Measurements from ENCODE around the gene SREK1IP1. TPM values are rescaled to one million over a fixed set of nuclear protein-coding genes. Genes with fewer than 3 reads are reported as not detected.

Gene SREK1IP1
- polyA plus RNA-seq, 2 donors, result 17.8 to 31.0 TPM

GRCh38 chr5:64767959-64768357 lies 533 bp downstream of the SREK1IP1 start:
- Histone ChIP-seq H3K4me1 (ENCODE audit: control insufficient read depth in 2 of 2, insufficient read depth in 2 of 2, low read length in 1 of 2) (peaks cover 0 to 4% of the 10 kb centered on the region in 2 donors), H3K9me3 (ENCODE audit: control insufficient read depth in 2 of 2, insufficient read depth in 1 of 2, low read depth in 1 of 2, low read length in 1 of 2) (no peaks in the 10 kb centered on the region), H3K27me3 (ENCODE audit: control insufficient read depth in 1 of 2, insufficient read depth in 2 of 2, low read length in 2 of 2) (no peaks in the 10 kb centered on the region), H3K36me3 (ENCODE audit: control insufficient read depth in 2 of 2, insufficient read depth in 2 of 2, low read length in 1 of 2) (no peaks in the 10 kb centered on the region), H3K27ac (ENCODE audit: low read depth in 2 of 2, low read length in 1 of 2) (peak overlapping the region; percentile 89 to 93), H3K4me3 (ENCODE audit: low read depth in 1 of 2, low read length in 2 of 2) (peak overlapping the region; percentile 72 to 95)
- 0 to 1% methylated on average over 10 of the region's 10 CpGs for WGBS, 2 donors

GRCh38 chr5:64766941-64767340 lies 1.6 kb downstream of the SREK1IP1 start:
- 78% methylated on average over 2 of the region's 2 CpGs for WGBS, 2 donors
- H3K4me3 ChIP-seq (ENCODE audit: low read depth in 1 of 2, low read length in 2 of 2), result peak overlapping the region; percentile 10 to 95
- H3K9me3 ChIP-seq (ENCODE audit: control insufficient read depth in 2 of 2, insufficient read depth in 1 of 2, low read depth in 1 of 2, low read length in 1 of 2), result no peaks in the 10 kb centered on the region
- H3K4me1 ChIP-seq (ENCODE audit: control insufficient read depth in 2 of 2, insufficient read depth in 2 of 2, low read length in 1 of 2), result peaks cover 0 to 4% of the 10 kb centered on the region in 2 donors
- H3K27me3 ChIP-seq (ENCODE audit: control insufficient read depth in 1 of 2, insufficient read depth in 2 of 2, low read length in 2 of 2), result no peaks in the 10 kb centered on the region
- no peaks in the 10 kb centered on the region for H3K36me3 ChIP-seq (ENCODE audit: control insufficient read depth in 2 of 2, insufficient read depth in 2 of 2, low read length in 1 of 2)
- peak overlapping the region in 1 of 2 donors; percentile 1 for H3K27ac ChIP-seq (ENCODE audit: low read depth in 2 of 2, low read length in 1 of 2)

GRCh38 chr5:64765804-64766504 lies 2.5 kb downstream of the SREK1IP1 start:
- H3K9me3 ChIP-seq (ENCODE audit: control insufficient read depth in 2 of 2, insufficient read depth in 1 of 2, low read depth in 1 of 2, low read length in 1 of 2), result no peaks in the 10 kb centered on the region
- 86 to 92% methylated on average over 2 of the region's 2 CpGs for WGBS, 2 donors
- H3K27ac ChIP-seq (ENCODE audit: low read depth in 2 of 2, low read length in 1 of 2), result peak overlapping the region; percentile 72 to 73
- H3K4me3 ChIP-seq (ENCODE audit: low read depth in 1 of 2, low read length in 2 of 2), result peak overlapping the region in 1 of 2 donors; percentile 22
- no peaks in the 10 kb centered on the region for H3K27me3 ChIP-seq (ENCODE audit: control insufficient read depth in 1 of 2, insufficient read depth in 2 of 2, low read length in 2 of 2)
- no peaks in the 10 kb centered on the region for H3K36me3 ChIP-seq (ENCODE audit: control insufficient read depth in 2 of 2, insufficient read depth in 2 of 2, low read length in 1 of 2)
- H3K4me1 ChIP-seq (ENCODE audit: control insufficient read depth in 2 of 2, insufficient read depth in 2 of 2, low read length in 1 of 2), result peaks cover 0 to 4% of the 10 kb centered on the region in 2 donors

GRCh38 chr5:64763948-64764503 lies 4.5 kb downstream of the SREK1IP1 start:
- 84 to 89% methylated on average over 4 of the region's 4 CpGs for WGBS, 2 donors
- no peaks in the 10 kb centered on the region for H3K36me3 ChIP-seq (ENCODE audit: control insufficient read depth in 2 of 2, insufficient read depth in 2 of 2, low read length in 1 of 2)
- H3K27ac ChIP-seq (ENCODE audit: low read depth in 2 of 2, low read length in 1 of 2), result no peak overlapping the region
- no peak overlapping the region for H3K4me3 ChIP-seq (ENCODE audit: low read depth in 1 of 2, low read length in 2 of 2)
- H3K4me1 ChIP-seq (ENCODE audit: control insufficient read depth in 2 of 2, insufficient read depth in 2 of 2, low read length in 1 of 2), result peaks cover 0 to 4% of the 10 kb centered on the region in 2 donors
- H3K9me3 ChIP-seq (ENCODE audit: control insufficient read depth in 2 of 2, insufficient read depth in 1 of 2, low read depth in 1 of 2, low read length in 1 of 2), result no peaks in the 10 kb centered on the region
- H3K27me3 ChIP-seq (ENCODE audit: control insufficient read depth in 1 of 2, insufficient read depth in 2 of 2, low read length in 2 of 2), result no peaks in the 10 kb centered on the region

GRCh38 chr5:64759960-64760660 lies 8.4 kb downstream of the SREK1IP1 start:
- no peaks in the 10 kb centered on the region for H3K27me3 ChIP-seq (ENCODE audit: control insufficient read depth in 1 of 2, insufficient read depth in 2 of 2, low read length in 2 of 2)
- WGBS, 2 donors, result 71 to 87% methylated on average over 4 of the region's 4 CpGs
- H3K9me3 ChIP-seq (ENCODE audit: control insufficient read depth in 2 of 2, insufficient read depth in 1 of 2, low read depth in 1 of 2, low read length in 1 of 2), result no peaks in the 10 kb centered on the region
- H3K4me3 ChIP-seq (ENCODE audit: low read depth in 1 of 2, low read length in 2 of 2), result no peak overlapping the region
- no peak overlapping the region for H3K27ac ChIP-seq (ENCODE audit: low read depth in 2 of 2, low read length in 1 of 2)
- no peaks in the 10 kb centered on the region for H3K4me1 ChIP-seq (ENCODE audit: control insufficient read depth in 2 of 2, insufficient read depth in 2 of 2, low read length in 1 of 2)
- no peaks in the 10 kb centered on the region for H3K36me3 ChIP-seq (ENCODE audit: control insufficient read depth in 2 of 2, insufficient read depth in 2 of 2, low read length in 1 of 2)

GRCh38 chr5:64758901-64759300 lies 9.6 kb downstream of the SREK1IP1 start:
- Histone ChIP-seq H3K9me3 (ENCODE audit: control insufficient read depth in 2 of 2, insufficient read depth in 1 of 2, low read depth in 1 of 2, low read length in 1 of 2) (no peaks in the 10 kb centered on the region), H3K4me1 (ENCODE audit: control insufficient read depth in 2 of 2, insufficient read depth in 2 of 2, low read length in 1 of 2) (no peaks in the 10 kb centered on the region), H3K27ac (ENCODE audit: low read depth in 2 of 2, low read length in 1 of 2) (no peak overlapping the region), H3K27me3 (ENCODE audit: control insufficient read depth in 1 of 2, insufficient read depth in 2 of 2, low read length in 2 of 2) (no peaks in the 10 kb centered on the region), H3K36me3 (ENCODE audit: control insufficient read depth in 2 of 2, insufficient read depth in 2 of 2, low read length in 1 of 2) (peaks cover 0 to 2% of the 10 kb centered on the region in 2 donors), H3K4me3 (ENCODE audit: low read depth in 1 of 2, low read length in 2 of 2) (no peak overlapping the region)
- 83 to 88% methylated on average over 3 of the region's 3 CpGs for WGBS, 2 donors

GRCh38 chr5:64754066-64754465 lies 14.4 kb downstream of the SREK1IP1 start:
- no peak overlapping the region for H3K27ac ChIP-seq (ENCODE audit: low read depth in 2 of 2, low read length in 1 of 2)
- no peaks in the 10 kb centered on the region for H3K4me1 ChIP-seq (ENCODE audit: control insufficient read depth in 2 of 2, insufficient read depth in 2 of 2, low read length in 1 of 2)
- H3K27me3 ChIP-seq (ENCODE audit: control insufficient read depth in 1 of 2, insufficient read depth in 2 of 2, low read length in 2 of 2), result no peaks in the 10 kb centered on the region
- peaks cover 0 to 2% of the 10 kb centered on the region in 2 donors for H3K36me3 ChIP-seq (ENCODE audit: control insufficient read depth in 2 of 2, insufficient read depth in 2 of 2, low read length in 1 of 2)
- WGBS, 2 donors, result 100% methylated on average over 2 of the region's 2 CpGs
- no peaks in the 10 kb centered on the region for H3K9me3 ChIP-seq (ENCODE audit: control insufficient read depth in 2 of 2, insufficient read depth in 1 of 2, low read depth in 1 of 2, low read length in 1 of 2)
- no peak overlapping the region for H3K4me3 ChIP-seq (ENCODE audit: low read depth in 1 of 2, low read length in 2 of 2)

- H3K36me3 ChIP-seq (ENCODE audit: control insufficient read depth in 2 of 2, insufficient read depth in 2 of 2, low read length in 1 of 2), result peaks cover 0 to 1% of the 10 kb centered on the region in 2 donors
- H3K4me1 ChIP-seq (ENCODE audit: control insufficient read depth in 2 of 2, insufficient read depth in 2 of 2, low read length in 1 of 2), result no peaks in the 10 kb centered on the region
- H3K27me3 ChIP-seq (ENCODE audit: control insufficient read depth in 1 of 2, insufficient read depth in 2 of 2, low read length in 2 of 2), result no peaks in the 10 kb centered on the region
- H3K4me3 ChIP-seq (ENCODE audit: low read depth in 1 of 2, low read length in 2 of 2), result no peak overlapping the region
- H3K9me3 ChIP-seq (ENCODE audit: control insufficient read depth in 2 of 2, insufficient read depth in 1 of 2, low read depth in 1 of 2, low read length in 1 of 2), result no peaks in the 10 kb centered on the region
- WGBS, 2 donors, result 89 to 95% methylated on average over 4 of the region's 4 CpGs
- H3K27ac ChIP-seq (ENCODE audit: low read depth in 2 of 2, low read length in 1 of 2), result no peak overlapping the region
Observed at GRCh38 chr5:64749385-64749784, 19.1 kb downstream of the SREK1IP1 start.

- WGBS, 2 donors, result 84% methylated on average over 1 of the region's 1 CpG
Observed at GRCh38 chr5:64746446-64746845, 22.0 kb downstream of the SREK1IP1 start.

More at GRCh38 chr5:64746446-64746845, 22.0 kb downstream of the SREK1IP1 start:
- Histone ChIP-seq H3K4me1 (ENCODE audit: control insufficient read depth in 2 of 2, insufficient read depth in 2 of 2, low read length in 1 of 2) (no peaks in the 10 kb centered on the region), H3K9me3 (ENCODE audit: control insufficient read depth in 2 of 2, insufficient read depth in 1 of 2, low read depth in 1 of 2, low read length in 1 of 2) (no peaks in the 10 kb centered on the region), H3K27me3 (ENCODE audit: control insufficient read depth in 1 of 2, insufficient read depth in 2 of 2, low read length in 2 of 2) (no peaks in the 10 kb centered on the region), H3K36me3 (ENCODE audit: control insufficient read depth in 2 of 2, insufficient read depth in 2 of 2, low read length in 1 of 2) (no peaks in the 10 kb centered on the region), H3K27ac (ENCODE audit: low read depth in 2 of 2, low read length in 1 of 2) (no peak overlapping the region), H3K4me3 (ENCODE audit: low read depth in 1 of 2, low read length in 2 of 2) (no peak overlapping the region)
